Measurements from ENCODE around the gene CSTF3. TPM values are rescaled to one million over a fixed set of nuclear protein-coding genes. Genes with fewer than 3 reads are reported as not detected.

The CSTF3 gene
- total RNA-seq, 3 donors from 2014 or later: 9.0 to 33.4 (median 15.7) TPM

DNA sequence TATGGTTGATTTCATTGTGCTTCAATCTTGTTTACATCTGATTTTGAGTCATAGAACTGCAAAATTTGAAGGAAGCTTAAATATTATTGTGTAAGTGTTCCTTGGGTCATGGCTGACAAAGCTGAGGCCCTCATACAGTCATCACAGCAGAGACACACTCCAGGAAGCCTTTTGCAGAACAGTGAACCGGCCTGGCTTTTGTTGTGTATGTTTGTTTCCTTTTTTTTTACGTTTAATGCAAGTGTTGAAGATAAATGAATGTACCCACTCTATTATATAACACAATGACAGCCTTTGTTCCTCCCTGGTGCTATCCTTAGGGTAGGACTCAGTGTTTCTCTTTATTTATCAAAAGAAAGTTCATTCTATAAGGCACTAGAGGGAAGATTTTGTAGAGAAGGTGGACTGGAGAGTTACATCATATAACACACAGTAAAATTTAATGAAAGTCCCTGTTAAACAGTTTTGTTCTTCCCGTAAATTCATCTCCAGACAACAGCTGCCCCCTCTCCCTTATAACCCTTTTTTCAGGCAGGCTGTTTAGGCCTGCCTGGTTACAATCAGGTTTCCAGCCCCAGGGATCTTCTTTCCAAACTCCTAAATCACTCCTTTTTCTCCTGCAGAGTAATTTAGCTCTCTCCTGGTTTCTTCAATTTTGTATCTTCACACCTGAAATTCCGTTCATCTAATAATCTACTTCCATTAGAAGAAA lies 34.3 kb upstream of the CSTF3 start:
- H3K27me3 ChIP-seq: no peaks in the 10 kb centered on the region
- DNase-seq (ENCODE audit: low spot score in 2 of 2): no peak
- H3K9me3 ChIP-seq: no peaks in the 10 kb centered on the region
- intact Hi-C loops (cut with DNase I; ENCODE audit: low total_unique reads): no loop called here
- H3K36me3 ChIP-seq: no peaks in the 10 kb centered on the region
- no peak overlapping the region for H3K4me3 ChIP-seq
- H3K27ac ChIP-seq: no peak overlapping the region
- H3K4me1 ChIP-seq: no peaks in the 10 kb centered on the region
- no peak for TF ChIP-seq CTCF (IDR thresholded peaks at IDR 0.05)
- no peak for TF ChIP-seq POLR2A (IDR thresholded peaks at IDR 0.05)
- TF ChIP-seq POLR2AphosphoS5 (IDR thresholded peaks at IDR 0.05): no peak

- H3K27me3 ChIP-seq: no peaks in the 10 kb centered on the region
- DNase-seq (ENCODE audit: low spot score in 2 of 2): no peak
- H3K4me3 ChIP-seq: no peak overlapping the region
- TF ChIP-seq POLR2AphosphoS5 (IDR thresholded peaks at IDR 0.05) (no peak), POLR2A (IDR thresholded peaks at IDR 0.05) (no peak), CTCF (IDR thresholded peaks at IDR 0.05) (no peak)
- intact Hi-C loops (cut with DNase I; ENCODE audit: low total_unique reads): no loop called here
- H3K4me1 ChIP-seq: no peaks in the 10 kb centered on the region
- H3K27ac ChIP-seq: no peak overlapping the region
- no peaks in the 10 kb centered on the region for H3K36me3 ChIP-seq
- H3K9me3 ChIP-seq: no peaks in the 10 kb centered on the region
Measured at GRCh38 chr11:33194455-33194854, 33.2 kb upstream of the CSTF3 start.

GRCh38 chr11:33191467-33191866 lies 30.2 kb upstream of the CSTF3 start:
- Histone ChIP-seq H3K4me1 (no peaks in the 10 kb centered on the region), H3K9me3 (no peaks in the 10 kb centered on the region), H3K27ac (no peak overlapping the region), H3K36me3 (no peaks in the 10 kb centered on the region), H3K4me3 (no peak overlapping the region), H3K27me3 (no peaks in the 10 kb centered on the region)
- intact Hi-C loops (cut with DNase I; ENCODE audit: low total_unique reads): no loop called here
- TF ChIP-seq POLR2AphosphoS5 (IDR thresholded peaks at IDR 0.05): no peak
- TF ChIP-seq CTCF (IDR thresholded peaks at IDR 0.05): no peak
- TF ChIP-seq POLR2A (IDR thresholded peaks at IDR 0.05): no peak
- DNase-seq (ENCODE audit: low spot score in 2 of 2): no peak

DNA sequence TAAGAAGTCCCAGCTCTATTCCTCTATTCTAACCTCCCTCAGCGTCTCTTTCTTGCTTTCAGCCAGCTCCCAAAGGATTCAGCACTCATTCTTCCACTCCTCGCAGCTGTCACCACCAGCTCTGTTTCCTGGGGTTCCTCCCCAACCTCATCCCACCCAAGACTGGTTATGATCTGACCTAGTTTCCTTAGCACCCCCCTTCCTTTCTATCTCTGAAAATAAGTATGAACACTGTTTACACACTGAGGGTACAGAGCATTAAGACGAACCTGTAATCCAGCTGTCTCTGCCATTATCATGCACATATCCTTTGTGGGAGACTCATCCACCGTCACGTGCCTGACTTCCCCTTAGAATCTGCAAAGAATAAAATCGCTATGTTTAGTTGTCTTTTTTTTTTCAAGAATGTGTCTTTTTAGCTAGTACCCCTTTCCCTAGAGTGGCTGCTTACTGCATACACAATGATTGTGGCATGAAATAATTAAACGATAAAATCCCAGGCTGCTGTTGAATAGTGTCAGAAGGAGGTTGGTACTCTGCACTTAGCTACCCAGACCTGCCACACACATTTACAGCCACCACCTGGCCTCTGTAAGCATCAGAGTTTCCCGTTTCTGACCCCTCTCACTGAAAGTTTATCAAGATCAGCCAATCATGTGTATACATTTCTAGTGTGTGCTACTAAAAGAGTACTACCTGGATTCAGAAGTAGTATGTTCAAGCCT lies 26.9 kb upstream of the CSTF3 start:
- DNase-seq (ENCODE audit: low spot score in 2 of 2): no peak
- H3K27me3 ChIP-seq: no peaks in the 10 kb centered on the region
- H3K4me1 ChIP-seq: no peaks in the 10 kb centered on the region
- intact Hi-C loops (cut with DNase I; ENCODE audit: low total_unique reads): no loop called here
- no peak overlapping the region for H3K4me3 ChIP-seq
- no peaks in the 10 kb centered on the region for H3K36me3 ChIP-seq
- TF ChIP-seq POLR2AphosphoS5 (IDR thresholded peaks at IDR 0.05) (no peak), POLR2A (IDR thresholded peaks at IDR 0.05) (no peak)
- no peaks in the 10 kb centered on the region for H3K9me3 ChIP-seq
- H3K27ac ChIP-seq: no peak overlapping the region

- TF ChIP-seq CTCF (IDR thresholded peaks at IDR 0.05) (no peak), POLR2A (IDR thresholded peaks at IDR 0.05) (no peak), POLR2AphosphoS5 (IDR thresholded peaks at IDR 0.05) (no peak)
- Histone ChIP-seq H3K4me1 (no peaks in the 10 kb centered on the region), H3K27me3 (no peaks in the 10 kb centered on the region), H3K4me3 (no peak overlapping the region), H3K9me3 (no peaks in the 10 kb centered on the region), H3K27ac (no peak overlapping the region), H3K36me3 (no peaks in the 10 kb centered on the region)
- no peak for DNase-seq (ENCODE audit: low spot score in 2 of 2)
- intact Hi-C loops (cut with DNase I; ENCODE audit: low total_unique reads): no loop called here
Measured at GRCh38 chr11:33185756-33186155, 24.5 kb upstream of the CSTF3 start.
